HG02763 (cell line): ENCODE data around the gene SP7.
A peak's percentile ranks its signal among the peaks of the same experiment; 100 is the strongest.
"Not testable (repeated sequence)": the region's sequence is repeated elsewhere in the genome, so short reads cannot be mapped to it uniquely, and the experiment has no call there.

Experiments used
- ATAC-seq: cut with Tn5 transposase; IDR thresholded peaks from one replicate; pipeline ENCODE4 v1.9.1; 2021; ENCODE audit warnings: mild to moderate bottlenecking, moderate library complexity; ENCODE audit not compliant: unreplicated experiment

The SP7 gene

GRCh38 chr12:53324113-53324778 lies 11.9 kb downstream of the SP7 start:
- no peak for ATAC-seq

- ATAC-seq: no peak
Measured at GRCh38 chr12:53320352-53321195, 15.6 kb downstream of the SP7 start.

- no peak for ATAC-seq
Measured at GRCh38 chr12:53313996-53314395, 22.2 kb downstream of the SP7 start.

- no peak for ATAC-seq
Measured at GRCh38 chr12:53308276-53308675, 27.9 kb downstream of the SP7 start.

GRCh38 chr12:53306826-53307225 lies 29.3 kb downstream of the SP7 start:
- ATAC-seq: no peak

- no peak for ATAC-seq
Measured at GRCh38 chr12:53302903-53303302, 33.3 kb downstream of the SP7 start.

GRCh38 chr12:53300187-53300586 lies 36.0 kb downstream of the SP7 start:
- no peak for ATAC-seq

GRCh38 chr12:53299454-53300180 lies 36.5 kb downstream of the SP7 start, which contains the start of gene MYG1:
TSS of gene MYG1 (plus strand) at chr12:53299695. CDS start at chr12:53299738, 43 bp downstream.
- ATAC-seq: peak; percentile 77

GRCh38 chr12:53299101-53299453 lies 37.1 kb downstream of the SP7 start:
- no peak for ATAC-seq

GRCh38 chr12:53298164-53298563 lies 38.0 kb downstream of the SP7 start:
- ATAC-seq: no peak

- ATAC-seq: not testable (repeated sequence)
Measured at GRCh38 chr12:53297106-53297505, 39.0 kb downstream of the SP7 start.

GRCh38 chr12:53295891-53296219 lies 40.3 kb downstream of the SP7 start:
- ATAC-seq: no peak

GRCh38 chr12:53295070-53295890 lies 40.9 kb downstream of the SP7 start, which contains the start of gene PFDN5:
TSS of gene PFDN5 (plus strand) at chr12:53295542. CDS start at chr12:53295568, 26 bp downstream.
- peak; percentile 68 for ATAC-seq

GRCh38 chr12:53292426-53292825 lies 43.7 kb downstream of the SP7 start:
- ATAC-seq: no peak

- no peak for ATAC-seq
Measured at GRCh38 chr12:53290661-53291060, 45.5 kb downstream of the SP7 start.

GRCh38 chr12:53289891-53290290 lies 46.3 kb downstream of the SP7 start:
- no peak for ATAC-seq

- ATAC-seq: no peak
Measured at GRCh38 chr12:53288322-53288721, 47.8 kb downstream of the SP7 start.

- ATAC-seq: no peak
Measured at GRCh38 chr12:53287741-53288216, 48.4 kb downstream of the SP7 start.

- no peak for ATAC-seq
Measured at GRCh38 chr12:53286448-53286847, 49.7 kb downstream of the SP7 start.

GRCh38 chr12:53279888-53280498 lies 56.2 kb downstream of the SP7 start:
- no peak for ATAC-seq
